Measurements from ENCODE around the gene CORO7.
A peak's percentile ranks its signal among the peaks of the same experiment; 100 is the strongest.

Gene CORO7

GRCh38 chr16:4324492-4325252, 91.7 kb downstream of the CORO7 start:
- Histone ChIP-seq H4K91ac (ENCODE audit: low read length) (peak overlapping the region; percentile 52), H3K36me3 (ENCODE audit: control insufficient read depth in 1 of 2, insufficient read depth in 2 of 2, low read depth in 1 of 2, low read length in 2 of 2) (peaks cover 0 to 26% of the 10 kb centered on the region in 2 experiments), H4K8ac (ENCODE audit: low read length) (peak overlapping the region; percentile 59), H2BK15ac (ENCODE audit: low read depth, poor library complexity, severe bottlenecking) (peak overlapping the region; percentile 82), H3K9ac (ENCODE audit: low read length) (peak overlapping the region; percentile 59), H2AFZ (ENCODE audit: low read depth, low read length) (no peak overlapping the region), H2BK5ac (ENCODE audit: low read depth, low read length, poor library complexity, severe bottlenecking) (no peak overlapping the region), H3K4me1 (ENCODE audit: control insufficient read depth, insufficient read depth, low read depth, low read length) (peaks cover 83% of the 10 kb centered on the region), H3K4me2 (ENCODE audit: low read length, poor library complexity, severe bottlenecking) (peak overlapping the region; percentile 3), H3K9me3 (ENCODE audit: control insufficient read depth, low read length) (no peaks in the 10 kb centered on the region), H3K14ac (ENCODE audit: low read length in 2 of 2) (peak overlapping the region in 1 of 2 experiments; percentile 87), H3K27me3 (ENCODE audit: control insufficient read depth in 1 of 2, insufficient read depth in 1 of 2, low read length in 2 of 2) (no peaks in the 10 kb centered on the region), H2AK5ac (ENCODE audit: low read length, severe bottlenecking) (no peak overlapping the region), H3K27ac (ENCODE audit: low read length, poor library complexity, severe bottlenecking) (peak overlapping the region; percentile 14), H3K4me3 (ENCODE audit: insufficient read depth in 1 of 2, low read depth in 1 of 2, low read length in 2 of 2) (no peak overlapping the region), H3K18ac (ENCODE audit: low read depth in 1 of 2, low read length in 2 of 2) (peak overlapping the region; percentile 56 to 83), H2BK12ac (ENCODE audit: low read length in 2 of 2) (peak overlapping the region; percentile 44 to 94), H3K4ac (ENCODE audit: low read depth in 1 of 2, low read length in 2 of 2) (peak overlapping the region in 1 of 2 experiments; percentile 29), H2BK120ac (ENCODE audit: low read depth, low read length) (peak overlapping the region; percentile 74), H3K23ac (ENCODE audit: low read length in 2 of 2) (no peak overlapping the region), H3K79me1 (replicated peaks; ENCODE audit: low read length, poor library complexity, severe bottlenecking) (peaks cover 33% of the 10 kb centered on the region)
- WGBS, result 91% methylated on average over 22 of the region's 22 CpGs
- DNase-seq, result no peak

- Histone ChIP-seq H2BK15ac (ENCODE audit: low read depth, poor library complexity, severe bottlenecking) (peak overlapping the region; percentile 82), H2BK120ac (ENCODE audit: low read depth, low read length) (no peak overlapping the region), H3K4me3 (ENCODE audit: insufficient read depth in 1 of 2, low read depth in 1 of 2, low read length in 2 of 2) (no peak overlapping the region), H3K36me3 (ENCODE audit: control insufficient read depth in 1 of 2, insufficient read depth in 2 of 2, low read depth in 1 of 2, low read length in 2 of 2) (peaks cover 0 to 25% of the 10 kb centered on the region in 2 experiments), H2BK5ac (ENCODE audit: low read depth, low read length, poor library complexity, severe bottlenecking) (no peak overlapping the region), H2AK5ac (ENCODE audit: low read length, severe bottlenecking) (peak overlapping the region; percentile 50), H3K4me2 (ENCODE audit: low read length, poor library complexity, severe bottlenecking) (peak overlapping the region; percentile 30), H4K8ac (ENCODE audit: low read length) (peak overlapping the region; percentile 93), H3K14ac (ENCODE audit: low read length in 2 of 2) (peak overlapping the region in 1 of 2 experiments; percentile 87), H3K9ac (ENCODE audit: low read length) (peak overlapping the region; percentile 59), H2BK12ac (ENCODE audit: low read length in 2 of 2) (peak overlapping the region; percentile 44 to 94), H3K4ac (ENCODE audit: low read depth in 1 of 2, low read length in 2 of 2) (peak overlapping the region; percentile 55 to 91), H3K23ac (ENCODE audit: low read length in 2 of 2) (peak overlapping the region in 1 of 2 experiments; percentile 10), H4K91ac (ENCODE audit: low read length) (peak overlapping the region; percentile 67), H3K27ac (ENCODE audit: low read length, poor library complexity, severe bottlenecking) (peak overlapping the region; percentile 46), H3K18ac (ENCODE audit: low read depth in 1 of 2, low read length in 2 of 2) (peak overlapping the region; percentile 34 to 83), H2AFZ (ENCODE audit: low read depth, low read length) (no peak overlapping the region), H3K79me1 (replicated peaks; ENCODE audit: low read length, poor library complexity, severe bottlenecking) (peaks cover 26% of the 10 kb centered on the region), H3K4me1 (ENCODE audit: control insufficient read depth, insufficient read depth, low read depth, low read length) (peaks cover 84% of the 10 kb centered on the region), H3K9me3 (ENCODE audit: control insufficient read depth, low read length) (no peaks in the 10 kb centered on the region), H3K27me3 (ENCODE audit: control insufficient read depth in 1 of 2, insufficient read depth in 1 of 2, low read length in 2 of 2) (no peaks in the 10 kb centered on the region)
- DNase-seq, result peak; percentile 79
- 32% methylated on average over 12 of the region's 12 CpGs for WGBS
Observed at GRCh38 chr16:4323845-4324488, 92.4 kb downstream of the CORO7 start.

DNA sequence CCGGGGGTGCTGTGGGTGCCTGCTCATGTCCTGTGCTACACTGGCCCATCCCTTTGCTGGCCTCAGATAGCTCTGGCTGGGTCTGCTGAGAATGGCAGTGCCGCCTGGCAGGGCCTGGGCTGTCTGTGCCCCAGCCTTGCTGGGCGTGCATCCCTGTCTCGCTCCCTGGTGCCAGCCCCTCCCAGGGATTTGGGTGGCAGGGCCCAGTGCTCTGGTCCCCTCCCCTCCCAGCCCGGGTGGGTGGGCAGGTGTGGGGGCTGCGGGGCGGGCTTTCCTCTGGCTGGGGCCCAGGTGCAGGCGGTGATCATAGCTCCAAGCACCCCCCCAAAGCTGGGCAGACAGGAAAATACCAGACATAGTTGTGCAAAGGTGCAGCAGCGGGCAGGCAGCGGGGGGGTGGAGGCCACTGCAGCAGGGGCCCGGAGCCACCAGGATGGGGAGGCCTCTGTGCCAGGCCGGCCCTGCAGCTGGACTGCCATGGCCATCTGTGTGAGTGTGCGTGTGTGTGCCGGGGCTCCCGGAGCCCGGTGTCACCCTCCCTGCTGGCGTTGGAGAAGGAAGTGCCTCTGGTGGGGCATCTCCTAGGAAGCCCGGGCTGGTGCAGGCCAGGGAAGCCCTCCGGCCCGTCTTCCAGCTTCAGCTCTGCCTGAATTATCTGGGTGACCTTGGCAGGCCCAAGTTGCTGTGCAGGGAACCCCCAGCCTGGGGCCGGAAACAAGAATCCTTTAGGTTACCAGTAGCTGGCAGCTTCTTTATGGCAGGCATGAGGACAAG, 93.1 kb downstream of the CORO7 start:
- H3K4me3 ChIP-seq (ENCODE audit: insufficient read depth in 1 of 2, low read depth in 1 of 2, low read length in 2 of 2), result no peak overlapping the region
- H2BK5ac ChIP-seq (ENCODE audit: low read depth, low read length, poor library complexity, severe bottlenecking), result peak overlapping the region; percentile 15
- peak overlapping the region; percentile 50 for H2AK5ac ChIP-seq (ENCODE audit: low read length, severe bottlenecking)
- no peak overlapping the region for H3K4me2 ChIP-seq (ENCODE audit: low read length, poor library complexity, severe bottlenecking)
- peak overlapping the region in 1 of 2 experiments; percentile 91 for H2BK12ac ChIP-seq (ENCODE audit: low read length in 2 of 2)
- H3K14ac ChIP-seq (ENCODE audit: low read length in 2 of 2), result peak overlapping the region in 1 of 2 experiments; percentile 26
- H2BK120ac ChIP-seq (ENCODE audit: low read depth, low read length), result peak overlapping the region; percentile 2
- peaks cover 84% of the 10 kb centered on the region for H3K4me1 ChIP-seq (ENCODE audit: control insufficient read depth, insufficient read depth, low read depth, low read length)
- H3K27ac ChIP-seq (ENCODE audit: low read length, poor library complexity, severe bottlenecking), result peak overlapping the region; percentile 46
- peak overlapping the region in 1 of 2 experiments; percentile 10 for H3K23ac ChIP-seq (ENCODE audit: low read length in 2 of 2)
- H4K91ac ChIP-seq (ENCODE audit: low read length), result peak overlapping the region; percentile 67
- no peak for DNase-seq
- H3K79me1 ChIP-seq (replicated peaks; ENCODE audit: low read length, poor library complexity, severe bottlenecking), result peaks cover 20% of the 10 kb centered on the region
- peak overlapping the region; percentile 44 for H2BK15ac ChIP-seq (ENCODE audit: low read depth, poor library complexity, severe bottlenecking)
- WGBS, result 93% methylated on average over 21 of the region's 21 CpGs
- no peaks in the 10 kb centered on the region for H3K9me3 ChIP-seq (ENCODE audit: control insufficient read depth, low read length)
- peak overlapping the region; percentile 47 to 75 for H3K18ac ChIP-seq (ENCODE audit: low read depth in 1 of 2, low read length in 2 of 2)
- H4K8ac ChIP-seq (ENCODE audit: low read length), result peak overlapping the region; percentile 93
- H2AFZ ChIP-seq (ENCODE audit: low read depth, low read length), result no peak overlapping the region
- peak overlapping the region; percentile 55 to 91 for H3K4ac ChIP-seq (ENCODE audit: low read depth in 1 of 2, low read length in 2 of 2)
- no peaks in the 10 kb centered on the region for H3K27me3 ChIP-seq (ENCODE audit: control insufficient read depth in 1 of 2, insufficient read depth in 1 of 2, low read length in 2 of 2)
- H3K9ac ChIP-seq (ENCODE audit: low read length), result peak overlapping the region; percentile 59
- peaks cover 0 to 25% of the 10 kb centered on the region in 2 experiments for H3K36me3 ChIP-seq (ENCODE audit: control insufficient read depth in 1 of 2, insufficient read depth in 2 of 2, low read depth in 1 of 2, low read length in 2 of 2)

Data from mesenchymal stem cell (in vitro differentiated cells and primary cell).